DOHH2 (cell line): ENCODE measurements around the gene COX6B2.

Experiments used
- EZH2phosphoT487 ChIP-seq: fragments of 200-600 bp; sonication (generic); IDR thresholded peaks from 2 replicates; pipeline ENCODE4 v1.6.1; 2017; ENCODE audit warnings: borderline replicate concordance, mild to moderate bottlenecking, antibody characterized with exemption, low read length, moderate library complexity, mixed read lengths
- TF ChIP-seq, protein P1 (sequence below): fragments of 200-600 bp; sonication (generic); IDR thresholded peaks from one replicate; pipeline ENCODE4 v1.5.1; 2014; ENCODE audit warnings: antibody characterized with exemption, mild to moderate bottlenecking, low read depth, low read length; ENCODE audit not compliant: poor library complexity, severe bottlenecking

- TF ChIP-seq, protein P1, sequence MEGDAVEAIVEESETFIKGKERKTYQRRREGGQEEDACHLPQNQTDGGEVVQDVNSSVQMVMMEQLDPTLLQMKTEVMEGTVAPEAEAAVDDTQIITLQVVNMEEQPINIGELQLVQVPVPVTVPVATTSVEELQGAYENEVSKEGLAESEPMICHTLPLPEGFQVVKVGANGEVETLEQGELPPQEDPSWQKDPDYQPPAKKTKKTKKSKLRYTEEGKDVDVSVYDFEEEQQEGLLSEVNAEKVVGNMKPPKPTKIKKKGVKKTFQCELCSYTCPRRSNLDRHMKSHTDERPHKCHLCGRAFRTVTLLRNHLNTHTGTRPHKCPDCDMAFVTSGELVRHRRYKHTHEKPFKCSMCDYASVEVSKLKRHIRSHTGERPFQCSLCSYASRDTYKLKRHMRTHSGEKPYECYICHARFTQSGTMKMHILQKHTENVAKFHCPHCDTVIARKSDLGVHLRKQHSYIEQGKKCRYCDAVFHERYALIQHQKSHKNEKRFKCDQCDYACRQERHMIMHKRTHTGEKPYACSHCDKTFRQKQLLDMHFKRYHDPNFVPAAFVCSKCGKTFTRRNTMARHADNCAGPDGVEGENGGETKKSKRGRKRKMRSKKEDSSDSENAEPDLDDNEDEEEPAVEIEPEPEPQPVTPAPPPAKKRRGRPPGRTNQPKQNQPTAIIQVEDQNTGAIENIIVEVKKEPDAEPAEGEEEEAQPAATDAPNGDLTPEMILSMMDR, result no peak
- no peak for TF ChIP-seq EZH2phosphoT487
These were observed 32.2 kb downstream of the COX6B2 start for GRCh38 chr19:55322204-55322885.
